GM12875 (cell line): ENCODE results near the gene D2HGDH.

Experiments used
- H3K4me3 ChIP-seq: one replicate; pipeline ENCODE4 v1.5.1; 2011; ENCODE audit warnings: low read depth, low read length, control low read depth
- CTCF ChIP-seq: IDR thresholded peaks from 2 replicates; pipeline ENCODE4 v1.5.1; 2011; ENCODE audit warnings: low read depth, mild to moderate bottlenecking, control low read depth, inconsistent platforms, low read length, moderate library complexity, borderline replicate concordance; ENCODE audit not compliant: insufficient read depth

D2HGDH gene

GRCh38 chr2:241724975-241725870, 9.2 kb upstream of the D2HGDH start:
- H3K4me3 ChIP-seq, result no peak overlapping the region
- TF ChIP-seq CTCF, result no peak

GRCh38 chr2:241726459-241726858, 8.0 kb upstream of the D2HGDH start:
- no peak overlapping the region for H3K4me3 ChIP-seq
- no peak for TF ChIP-seq CTCF

GRCh38 chr2:241728000-241728399, 6.4 kb upstream of the D2HGDH start:
- H3K4me3 ChIP-seq, result no peak overlapping the region

GRCh38 chr2:241728627-241729026, 5.8 kb upstream of the D2HGDH start:
- no peak overlapping the region for H3K4me3 ChIP-seq
- no peak for TF ChIP-seq CTCF

More at GRCh38 chr2:241728000-241728399, 6.4 kb upstream of the D2HGDH start:
- no peak for TF ChIP-seq CTCF

- no peak overlapping the region for H3K4me3 ChIP-seq
- TF ChIP-seq CTCF, result no peak
Measured at GRCh38 chr2:241729868-241730267, 4.6 kb upstream of the D2HGDH start.

GRCh38 chr2:241730671-241731293, 3.6 kb upstream of the D2HGDH start:
- H3K4me3 ChIP-seq, result no peak overlapping the region
- TF ChIP-seq CTCF, result no peak
